DMS 273 (cell line): ENCODE measurements around the gene MYO18A.

ENCODE experiments used
- DNase-seq: peaks from one replicate; lab custom pipeline; 2025; ENCODE audit not compliant: unreplicated experiment; lab: John Stamatoyannopoulos, UW

The MYO18A gene

GRCh38 chr17:29059281-29059680 lies 120.9 kb downstream of the MYO18A start:
- DNase-seq, result no peak

GRCh38 chr17:29058391-29058790 lies 121.8 kb downstream of the MYO18A start:
- DNase-seq, result no peak

DNA sequence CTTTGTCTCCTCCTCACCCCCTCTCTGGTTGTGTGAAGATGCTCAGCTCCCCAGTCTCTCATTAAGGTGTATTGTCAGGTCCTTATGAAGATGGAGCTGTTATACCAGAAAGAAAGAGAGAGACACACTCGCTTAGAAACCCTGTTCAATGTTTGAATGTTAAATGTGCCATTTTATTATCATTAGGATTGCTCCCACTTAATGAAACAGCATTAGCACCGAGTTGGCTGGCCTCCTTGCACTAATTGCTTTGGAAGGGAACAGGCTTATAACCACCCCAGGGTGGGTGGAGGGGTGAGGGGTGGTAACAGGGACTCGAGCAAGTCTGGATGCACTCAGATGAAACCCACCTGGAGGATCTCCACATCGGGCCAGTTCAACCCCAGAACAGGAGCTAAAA lies 122.8 kb downstream of the MYO18A start:
- no peak for DNase-seq

DNA sequence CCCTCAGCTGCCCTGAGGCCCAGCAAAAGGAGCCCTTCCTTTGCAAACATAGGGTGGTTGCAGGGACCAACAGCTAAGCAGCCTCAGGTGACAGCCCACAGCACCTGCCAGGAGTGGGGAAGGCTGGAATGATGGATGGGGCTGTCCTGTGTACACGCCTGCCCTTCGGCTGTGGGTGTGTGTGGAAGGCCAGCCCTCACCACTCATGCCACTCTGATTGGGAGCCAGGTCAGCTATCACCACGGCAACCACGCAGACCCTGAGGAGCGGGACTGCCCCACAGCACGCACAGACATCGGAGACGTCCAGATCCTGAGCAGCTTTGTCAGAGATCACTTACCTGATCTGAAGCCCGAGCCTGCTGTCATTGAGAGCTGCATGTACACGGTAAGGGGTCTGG lies 125.4 kb downstream of the MYO18A start:
- DNase-seq, result no peak

GRCh38 chr17:29051731-29052130 lies 128.5 kb downstream of the MYO18A start:
- no peak for DNase-seq

DNA sequence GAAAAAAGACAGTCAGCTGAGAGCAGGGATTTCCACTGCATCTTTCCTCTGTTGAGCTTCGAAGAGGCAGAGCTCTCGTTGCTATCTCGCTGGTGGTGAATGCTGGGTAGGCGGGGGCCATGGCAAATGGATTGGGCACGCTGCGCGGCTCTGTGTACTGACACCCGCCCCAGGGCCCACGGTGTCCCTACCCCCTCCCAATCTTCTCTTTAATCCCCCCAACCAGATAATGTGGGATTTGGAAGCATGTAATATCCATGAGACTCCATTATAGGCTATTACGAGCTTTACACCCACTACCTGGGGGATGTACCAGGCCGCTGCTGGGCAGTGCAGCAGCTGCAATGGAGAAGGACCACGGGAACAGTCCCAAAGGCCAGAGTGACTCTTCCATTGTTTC lies 129.0 kb downstream of the MYO18A start:
- no peak for DNase-seq

DNA sequence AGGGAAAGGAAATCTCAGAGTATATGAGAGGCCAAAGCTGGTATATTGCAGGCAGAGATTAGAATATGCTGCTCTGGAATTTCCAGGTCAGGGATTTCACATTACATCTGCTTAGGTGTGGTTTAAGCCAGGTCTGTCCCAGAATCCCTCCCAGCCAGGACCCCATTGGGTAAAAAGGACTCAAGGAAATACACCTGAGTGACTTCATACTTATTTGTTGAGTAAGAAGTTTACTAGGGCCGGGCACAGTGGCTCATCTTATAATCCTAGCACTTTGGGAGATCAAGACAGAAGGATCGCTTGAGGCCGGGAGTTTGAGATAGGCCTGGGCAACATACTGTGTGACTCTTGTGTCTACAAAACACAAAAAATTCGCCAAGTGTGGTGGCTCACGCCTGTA lies 130.0 kb downstream of the MYO18A start:
- DNase-seq, result no peak

- DNase-seq, result no peak
Measured at GRCh38 chr17:29049541-29050145, 130.6 kb downstream of the MYO18A start.

- peak; percentile 59 for DNase-seq
Measured at GRCh38 chr17:29048440-29049368, 131.5 kb downstream of the MYO18A start.

GRCh38 chr17:29046473-29046839 lies 133.7 kb downstream of the MYO18A start:
- DNase-seq, result no peak

- no peak for DNase-seq
Measured at GRCh38 chr17:29045734-29046472, 134.3 kb downstream of the MYO18A start.

DNA sequence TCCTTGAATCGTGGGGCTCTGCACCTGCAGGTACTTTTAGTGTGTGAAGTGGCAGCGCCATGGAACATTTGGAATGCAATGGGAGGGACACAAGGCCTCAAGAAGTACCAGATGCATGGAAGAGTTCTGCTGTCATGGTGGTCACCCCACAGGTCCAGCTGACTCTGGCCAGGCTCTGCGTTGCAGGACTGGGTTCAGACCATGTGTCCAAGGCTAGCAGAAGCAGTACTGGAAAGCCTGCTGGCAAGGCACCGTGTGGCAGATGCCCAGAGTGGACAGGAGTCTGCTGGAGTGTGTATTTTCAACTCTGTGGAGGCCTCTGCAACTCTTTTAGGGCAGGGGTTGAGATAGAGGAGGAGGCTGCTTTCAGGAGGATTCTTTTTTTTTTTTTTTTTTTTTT lies 135.2 kb downstream of the MYO18A start:
- DNase-seq, result no peak

DNA sequence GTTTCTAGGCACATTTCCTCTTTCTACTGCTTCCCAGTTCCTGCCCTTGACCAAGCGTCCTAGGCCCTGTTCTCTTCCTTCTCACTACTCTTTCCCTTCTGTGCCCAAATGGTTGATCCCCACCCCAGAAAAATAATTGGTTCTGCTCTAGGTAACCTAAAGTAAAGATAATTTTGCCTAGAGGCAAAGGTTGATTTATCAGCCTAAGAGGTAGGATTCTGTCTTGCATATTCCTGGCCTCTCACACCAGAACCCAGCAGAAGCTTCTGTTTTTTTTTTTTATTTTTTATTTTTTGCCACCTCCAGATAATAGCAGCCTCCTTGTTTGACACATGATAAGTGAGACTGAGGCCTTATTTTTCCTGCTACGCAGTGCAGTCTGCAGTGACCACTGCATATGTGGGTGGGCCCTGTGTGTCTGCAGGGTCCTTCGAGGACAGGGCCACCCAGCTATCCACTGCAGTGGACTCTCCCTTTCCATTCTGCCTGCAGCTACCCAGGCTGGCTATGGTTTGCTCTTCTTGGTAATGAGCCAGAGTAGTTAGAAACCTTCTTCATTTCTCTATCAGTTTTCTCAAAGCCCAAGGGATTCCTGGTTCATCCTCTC lies 136.6 kb downstream of the MYO18A start:
- DNase-seq, result no peak

- peak; percentile 87 for DNase-seq
Measured at GRCh38 chr17:29042679-29043538, 137.3 kb downstream of the MYO18A start, which contains the start of gene PIPOX. PIPOX (plus strand) TSS chr17:29043141; CDS start chr17:29043226, 85 bp downstream.

DNA sequence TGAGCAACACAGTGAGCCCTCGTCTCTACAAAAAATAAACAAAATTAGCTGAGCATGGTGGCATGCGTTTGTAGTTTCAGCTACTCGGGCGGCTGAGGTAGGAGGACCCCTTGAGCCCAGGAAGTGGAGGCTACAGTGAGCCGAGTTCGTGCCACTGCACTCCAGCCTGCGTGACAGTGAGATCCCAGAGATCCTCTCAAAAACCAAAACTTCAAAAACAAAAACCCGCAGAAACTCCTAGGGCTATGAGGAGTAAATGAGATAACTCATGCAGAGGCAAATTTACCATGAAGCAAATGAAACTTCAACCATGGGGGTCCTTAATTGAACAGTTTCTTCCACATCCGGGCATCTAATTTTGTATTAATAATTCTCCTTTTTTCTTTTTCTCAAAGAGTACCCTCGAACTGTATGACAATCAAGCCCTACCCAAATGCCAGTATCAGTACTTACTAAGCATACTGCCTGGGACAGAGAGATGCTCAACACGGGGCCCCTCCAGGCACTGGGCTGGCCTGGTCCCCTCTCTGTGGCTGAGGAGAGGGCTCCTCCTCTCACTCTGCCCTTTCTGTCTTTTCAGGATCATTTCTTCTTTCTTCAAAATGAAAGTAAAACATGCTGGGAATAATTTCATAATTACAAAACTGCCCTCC lies 138.0 kb downstream of the MYO18A start:
- DNase-seq, result no peak

GRCh38 chr17:29041571-29041970 lies 138.6 kb downstream of the MYO18A start:
- no peak for DNase-seq

GRCh38 chr17:29041091-29041490 lies 139.1 kb downstream of the MYO18A start:
- DNase-seq, result no peak

GRCh38 chr17:29039764-29040598 lies 140.2 kb downstream of the MYO18A start:
- DNase-seq, result no peak
